ENCODE results near the gene C14orf180. TPM values are rescaled to one million over a fixed set of nuclear protein-coding genes. Genes with fewer than 3 reads are reported as not detected.

The C14orf180 gene
- total RNA-seq, 6 experiments from 2014 or later: 0.35 to 4.0 (median 1.9) TPM

GRCh38 chr14:104574536-104574935, 5.0 kb upstream of the C14orf180 start:
- H3K4me3 ChIP-seq: no peak overlapping the region
- no peaks in the 10 kb centered on the region for H3K27me3 ChIP-seq
- no peaks in the 10 kb centered on the region for H3K9me3 ChIP-seq
- ATAC-seq (peak in 1 of 4 donors; percentile 22), DNase-seq (no peak)
- H3K4me1 ChIP-seq: peaks cover 0 to 20% (median 4%) of the 10 kb centered on the region in 4 donors
- H3K36me3 ChIP-seq: no peaks in the 10 kb centered on the region
- 49% methylated on average over 5 of the region's 14 CpGs for WGBS (ENCODE audit: insufficient coverage, low coverage, low lambda C conversion rate, missing lambda C conversion rate)
- TF ChIP-seq POLR2A (IDR thresholded peaks at IDR 0.05) (no peak), CTCF (IDR thresholded peaks at IDR 0.05) (no peak)
- intact Hi-C loops (cut with DNase I): no loop called here
- H3K27ac ChIP-seq: no peak overlapping the region

GRCh38 chr14:104574978-104575583, 4.5 kb upstream of the C14orf180 start:
- H3K27me3 ChIP-seq: no peaks in the 10 kb centered on the region
- H3K4me3 ChIP-seq: no peak overlapping the region
- DNase-seq: no peak
- TF ChIP-seq CTCF (IDR thresholded peaks at IDR 0.05) (no peak), POLR2A (IDR thresholded peaks at IDR 0.05) (no peak)
- H3K9me3 ChIP-seq: no peaks in the 10 kb centered on the region
- no peak for ATAC-seq
- peak overlapping the region in 1 of 3 donors; percentile 21 for H3K27ac ChIP-seq
- H3K4me1 ChIP-seq: peaks cover 0 to 26% (median 7%) of the 10 kb centered on the region in 4 donors
- H3K36me3 ChIP-seq: no peaks in the 10 kb centered on the region
- WGBS (ENCODE audit: insufficient coverage, low coverage, low lambda C conversion rate, missing lambda C conversion rate): 56% methylated on average over 7 of the region's 31 CpGs
- intact Hi-C loops (cut with DNase I): no loop called here

- DNase-seq (no peak), ATAC-seq (no peak)
- Histone ChIP-seq H3K27ac (no peak overlapping the region), H3K4me1 (peaks cover 0 to 27% (median 7%) of the 10 kb centered on the region in 4 donors), H3K9me3 (no peaks in the 10 kb centered on the region), H3K4me3 (no peak overlapping the region), H3K27me3 (no peaks in the 10 kb centered on the region), H3K36me3 (no peaks in the 10 kb centered on the region)
- 70% methylated on average over 7 of the region's 16 CpGs for WGBS (ENCODE audit: insufficient coverage, low coverage, low lambda C conversion rate, missing lambda C conversion rate)
- intact Hi-C loops (cut with DNase I): no loop called here
- TF ChIP-seq CTCF (IDR thresholded peaks at IDR 0.05) (no peak), POLR2A (IDR thresholded peaks at IDR 0.05) (no peak)
Observed at GRCh38 chr14:104576232-104576969, 3.2 kb upstream of the C14orf180 start.

- Histone ChIP-seq H3K9me3 (no peaks in the 10 kb centered on the region), H3K36me3 (no peaks in the 10 kb centered on the region), H3K4me3 (no peak overlapping the region), H3K4me1 (peaks cover 0 to 27% (median 7%) of the 10 kb centered on the region in 4 donors), H3K27ac (no peak overlapping the region), H3K27me3 (no peaks in the 10 kb centered on the region)
- intact Hi-C loops (cut with DNase I): no loop called here
- ATAC-seq (peak in 3 of 4 donors; percentile 17 to 54 (median 29)), DNase-seq (no peak)
- WGBS (ENCODE audit: insufficient coverage, low coverage, low lambda C conversion rate, missing lambda C conversion rate): no CpG with 5 or more reads among the region's 9 CpGs
- TF ChIP-seq POLR2A (IDR thresholded peaks at IDR 0.05) (no peak), CTCF (IDR thresholded peaks at IDR 0.05) (no peak)
Observed at GRCh38 chr14:104576970-104577332, 2.6 kb upstream of the C14orf180 start.

Data from right lobe of liver (tissue), 6 donors.